ENCODE results near the gene ARHGAP5.
A peak's percentile ranks its signal among the peaks of the same experiment; 100 is the strongest.

Gene ARHGAP5

GRCh38 chr14:32075672-32076277, 1.3 kb upstream of the ARHGAP5 start:
- DNase-seq: peak; percentile 52

- DNase-seq: peak; percentile 97
These were observed 625 bp upstream of the ARHGAP5 start for GRCh38 chr14:32076278-32077080.

GRCh38 chr14:32078023-32078857, 1.1 kb downstream of the ARHGAP5 start:
- DNase-seq: no peak

GRCh38 chr14:32078858-32079216, 1.7 kb downstream of the ARHGAP5 start:
- no peak for DNase-seq

GRCh38 chr14:32079264-32079663, 2.2 kb downstream of the ARHGAP5 start:
- DNase-seq: no peak

- DNase-seq: no peak
These were observed 3.0 kb downstream of the ARHGAP5 start for GRCh38 chr14:32080001-32080510.

GRCh38 chr14:32081901-32082300, 4.8 kb downstream of the ARHGAP5 start:
- DNase-seq: no peak

GRCh38 chr14:32083315-32083624, 6.2 kb downstream of the ARHGAP5 start:
- DNase-seq: no peak

- DNase-seq: no peak
These were observed 6.7 kb downstream of the ARHGAP5 start for GRCh38 chr14:32083789-32084188.

GRCh38 chr14:32085182-32085844, 8.2 kb downstream of the ARHGAP5 start:
- DNase-seq: no peak

GRCh38 chr14:32085845-32086383, 8.8 kb downstream of the ARHGAP5 start:
- DNase-seq: no peak

- no peak for DNase-seq
These were observed 10.2 kb downstream of the ARHGAP5 start for GRCh38 chr14:32087173-32087861.

- DNase-seq: no peak
These were observed 10.8 kb downstream of the ARHGAP5 start for GRCh38 chr14:32087907-32088306.

- DNase-seq: no peak
These were observed 13.6 kb downstream of the ARHGAP5 start for GRCh38 chr14:32090686-32091085.

GRCh38 chr14:32099473-32099872, 22.4 kb downstream of the ARHGAP5 start:
- no peak for DNase-seq

GRCh38 chr14:32100175-32100574, 23.1 kb downstream of the ARHGAP5 start:
- no peak for DNase-seq

GRCh38 chr14:32102152-32102787, 25.2 kb downstream of the ARHGAP5 start:
- DNase-seq: no peak

GRCh38 chr14:32102968-32103367, 25.9 kb downstream of the ARHGAP5 start:
- DNase-seq: no peak

- no peak for DNase-seq
These were observed 27.2 kb downstream of the ARHGAP5 start for GRCh38 chr14:32104308-32104707.

- no peak for DNase-seq
These were observed 27.7 kb downstream of the ARHGAP5 start for GRCh38 chr14:32104803-32105202.

GRCh38 chr14:32109676-32110547, 32.8 kb downstream of the ARHGAP5 start:
- DNase-seq: no peak
